Sigmoid colon (tissue), 4 donors: ENCODE data around the gene CYP4F8.
"Not testable (repeated sequence)": the region's sequence is repeated elsewhere in the genome, so short reads cannot be mapped to it uniquely, and the experiment has no call there.

Experiments used
- EP300 ChIP-seq, 4 donors: sonication (generic); formaldehyde crosslinking; IDR thresholded peaks; one replicate each; pipeline ENCODE4 v1.6.1; 2017; ENCODE audit warnings: antibody characterized with exemption in 4 of 4
- TF ChIP-seq, protein P1 (sequence below), 4 experiments: fragments of 450-650 bp in 3 of 4; fragments of 200-600 bp in 1 of 4; IDR thresholded peaks; one replicate each; pipeline ENCODE4 v1.5.1; 2016 to 2019; ENCODE audit warnings: antibody characterized with exemption in 4 of 4, mild to moderate bottlenecking in 3 of 4, moderate library complexity in 2 of 4

GRCh38 chr19:15593766-15594165 is 21.3 kb upstream of the CYP4F8 start:
- not testable (repeated sequence) for TF ChIP-seq EP300 (IDR thresholded peaks at IDR 0.05)
- TF ChIP-seq, protein P1, sequence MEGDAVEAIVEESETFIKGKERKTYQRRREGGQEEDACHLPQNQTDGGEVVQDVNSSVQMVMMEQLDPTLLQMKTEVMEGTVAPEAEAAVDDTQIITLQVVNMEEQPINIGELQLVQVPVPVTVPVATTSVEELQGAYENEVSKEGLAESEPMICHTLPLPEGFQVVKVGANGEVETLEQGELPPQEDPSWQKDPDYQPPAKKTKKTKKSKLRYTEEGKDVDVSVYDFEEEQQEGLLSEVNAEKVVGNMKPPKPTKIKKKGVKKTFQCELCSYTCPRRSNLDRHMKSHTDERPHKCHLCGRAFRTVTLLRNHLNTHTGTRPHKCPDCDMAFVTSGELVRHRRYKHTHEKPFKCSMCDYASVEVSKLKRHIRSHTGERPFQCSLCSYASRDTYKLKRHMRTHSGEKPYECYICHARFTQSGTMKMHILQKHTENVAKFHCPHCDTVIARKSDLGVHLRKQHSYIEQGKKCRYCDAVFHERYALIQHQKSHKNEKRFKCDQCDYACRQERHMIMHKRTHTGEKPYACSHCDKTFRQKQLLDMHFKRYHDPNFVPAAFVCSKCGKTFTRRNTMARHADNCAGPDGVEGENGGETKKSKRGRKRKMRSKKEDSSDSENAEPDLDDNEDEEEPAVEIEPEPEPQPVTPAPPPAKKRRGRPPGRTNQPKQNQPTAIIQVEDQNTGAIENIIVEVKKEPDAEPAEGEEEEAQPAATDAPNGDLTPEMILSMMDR (IDR thresholded peaks at IDR 0.05): not testable (repeated sequence)
